Activated CD8-positive, alpha-beta memory T cell treated with anti-CD3 and anti-CD28 coated beads, Interleukin-2, amount 50 U/mL, for 1 hour (primary cell): Measurements from ENCODE around the gene SHROOM3.
"Not testable (repeated sequence)": the region's sequence is repeated elsewhere in the genome, so short reads cannot be mapped to it uniquely, and the experiment has no call there.

Experiments used
- DNase-seq: peaks from one replicate; pipeline ENCODE4 v3.0.0-alpha.2; 2020; ENCODE audit errors: extremely low read depth

The SHROOM3 gene

DNA sequence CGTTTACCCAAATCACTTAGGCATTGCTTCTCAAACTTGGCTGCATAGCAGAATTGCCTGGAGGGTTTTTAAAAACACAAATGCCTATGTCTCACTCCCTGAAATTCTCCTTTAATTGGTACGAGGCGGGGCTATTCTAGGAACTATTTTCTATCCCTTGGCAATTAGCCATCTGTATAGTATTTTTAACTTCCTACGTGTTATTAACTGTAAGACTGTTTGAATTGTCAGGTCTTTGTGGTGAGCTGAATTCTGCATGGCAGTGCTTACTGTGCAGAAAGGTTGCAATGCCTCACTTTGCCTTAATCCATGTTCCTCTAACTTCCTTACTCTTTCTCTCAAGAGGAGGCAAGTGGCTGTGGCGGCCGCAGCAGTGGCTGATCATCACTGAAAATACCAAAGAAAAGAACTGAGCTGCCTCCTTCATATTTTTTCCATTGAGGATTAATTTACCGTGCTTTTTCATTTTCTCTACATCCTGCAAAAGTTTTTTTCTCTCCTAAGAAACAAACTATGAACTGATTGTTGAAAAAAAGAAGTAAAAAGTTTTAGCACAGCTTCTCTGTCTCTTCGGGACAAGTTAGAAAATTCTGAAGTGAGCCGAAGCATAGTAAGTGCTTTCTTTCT lies at the start of gene SHROOM3:
TSS of gene SHROOM3 (plus strand) at position 329 of the 627 bp plus-strand sequence. CDS start 824 bp downstream, outside the sequence.
- no peak for DNase-seq

DNA sequence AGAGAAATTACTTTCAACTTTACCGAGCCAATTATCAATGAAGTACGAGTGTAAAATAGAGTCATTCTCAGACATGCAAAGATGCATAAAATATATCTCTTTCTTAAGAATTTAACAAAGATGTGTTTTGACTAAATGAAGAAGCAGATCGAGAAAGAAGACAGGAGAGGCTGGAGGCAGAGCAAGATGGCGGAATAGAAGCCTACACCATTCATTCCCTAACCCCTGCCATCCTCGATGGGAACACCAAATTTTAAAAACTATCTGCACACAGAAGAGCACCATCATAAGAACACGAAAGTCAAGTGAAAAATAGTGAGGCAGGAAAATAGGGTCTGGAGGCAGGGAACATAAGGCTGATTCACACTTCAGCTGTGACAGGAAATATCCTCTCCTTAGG lies 49.1 kb upstream of the SHROOM3 start:
- no peak for DNase-seq

DNA sequence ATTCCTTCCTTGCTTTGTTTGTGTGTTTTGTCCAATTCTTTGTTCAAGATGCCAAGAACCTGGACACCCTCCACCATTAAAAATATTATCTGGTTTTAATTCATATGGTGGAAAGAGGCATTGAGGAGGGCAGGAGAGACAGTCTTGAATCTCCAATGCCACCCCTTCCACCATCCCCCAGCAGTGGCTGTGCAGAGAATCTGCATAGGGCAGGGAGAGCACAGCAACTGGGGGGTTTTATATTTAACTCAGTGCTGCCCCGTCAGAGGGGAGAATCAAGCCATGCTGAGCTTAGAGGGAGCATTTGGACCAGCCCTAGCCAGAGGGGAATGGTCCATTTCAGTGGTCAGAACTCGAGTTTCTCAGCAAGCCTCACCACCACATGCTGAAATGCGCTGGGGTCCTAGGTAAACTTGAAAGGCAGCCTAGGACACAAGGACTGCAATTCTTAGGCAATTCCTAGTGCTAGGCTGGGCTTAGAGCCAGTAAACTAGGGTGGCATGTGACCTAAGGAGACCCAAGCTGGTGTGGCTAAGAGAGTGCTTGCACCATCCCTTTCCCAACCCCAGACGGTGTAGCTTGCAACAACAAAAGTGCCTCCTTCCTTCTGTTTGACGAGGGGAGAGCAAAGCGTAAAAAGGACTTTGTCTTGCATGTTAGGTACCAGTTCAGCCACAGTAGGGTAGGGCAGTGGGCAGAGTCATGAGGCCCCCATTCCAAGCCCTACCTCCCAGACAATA lies 48.3 kb upstream of the SHROOM3 start:
- DNase-seq = no peak

DNA sequence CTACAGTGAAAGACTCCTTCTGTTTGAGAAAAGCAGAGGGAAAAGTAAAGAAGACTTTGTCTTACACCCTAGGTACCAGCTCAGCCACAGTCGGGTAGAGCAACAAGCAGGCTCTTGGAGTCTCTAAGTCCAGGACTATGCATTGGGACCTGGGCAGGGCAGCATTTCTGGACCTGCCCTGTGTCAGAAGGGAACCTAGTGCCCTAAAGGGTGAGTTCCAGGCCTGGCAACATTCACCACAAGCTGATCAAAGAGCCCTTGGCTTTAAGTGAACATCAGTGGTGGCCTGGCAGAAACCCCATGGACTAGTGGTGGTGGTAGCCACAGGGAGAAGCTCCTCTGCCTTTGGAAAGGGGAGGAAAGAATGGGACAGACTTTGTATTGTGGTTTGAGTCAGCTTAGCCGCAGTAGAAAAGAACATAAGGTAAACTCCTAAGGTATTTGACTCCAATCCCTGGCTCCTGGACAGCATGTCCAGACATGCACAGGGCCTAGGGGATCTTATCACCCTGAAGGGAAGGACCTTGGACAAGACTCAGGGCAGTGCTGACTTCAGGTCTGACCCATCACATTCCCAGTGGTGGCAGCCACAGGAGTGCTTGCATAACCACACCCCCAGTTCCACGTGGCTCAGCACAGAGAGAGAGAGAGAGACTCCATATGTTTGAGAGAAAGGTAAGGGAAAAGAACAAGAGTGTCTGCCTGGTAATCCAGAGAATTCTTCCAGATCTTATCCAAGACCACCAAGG lies 46.7 kb upstream of the SHROOM3 start:
- no peak for DNase-seq

DNA sequence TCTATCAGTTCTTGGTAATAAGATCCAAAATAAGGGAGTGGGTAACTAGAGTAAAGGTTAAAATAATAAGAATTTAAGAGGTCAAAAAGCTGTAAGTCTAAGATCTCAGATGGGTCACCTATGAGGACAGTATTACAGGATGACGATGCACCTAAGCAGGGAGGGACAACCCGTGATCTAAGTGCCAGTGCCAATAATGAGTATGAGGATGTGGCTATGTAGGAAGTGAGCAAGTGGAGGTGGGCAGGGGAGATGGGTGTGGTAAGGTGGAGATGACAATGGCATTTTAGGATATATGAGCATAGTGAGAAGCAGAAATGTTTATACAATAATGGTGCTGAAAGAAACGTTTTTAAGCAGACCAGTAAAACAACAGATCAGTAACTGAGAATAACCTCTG lies 33.4 kb upstream of the SHROOM3 start:
- no peak for DNase-seq

DNA sequence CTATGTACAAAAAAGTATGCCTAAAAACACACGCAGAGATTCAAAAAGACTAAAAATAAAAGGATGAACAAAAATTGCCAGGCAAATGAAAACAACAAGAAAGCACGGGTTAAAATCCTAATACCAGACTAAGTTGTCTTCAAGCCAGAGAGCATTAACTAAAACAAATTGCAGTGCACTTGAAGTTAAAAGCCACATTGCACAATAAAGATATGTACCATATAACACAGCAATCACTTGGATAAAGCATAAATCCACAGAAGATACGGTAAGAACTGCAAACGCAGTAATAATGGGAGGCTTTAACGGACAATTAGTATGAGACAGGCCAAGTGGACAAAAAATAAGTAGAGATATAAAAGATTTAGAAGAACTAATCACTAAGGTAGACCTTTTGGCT lies 28.9 kb upstream of the SHROOM3 start:
- no peak for DNase-seq

DNA sequence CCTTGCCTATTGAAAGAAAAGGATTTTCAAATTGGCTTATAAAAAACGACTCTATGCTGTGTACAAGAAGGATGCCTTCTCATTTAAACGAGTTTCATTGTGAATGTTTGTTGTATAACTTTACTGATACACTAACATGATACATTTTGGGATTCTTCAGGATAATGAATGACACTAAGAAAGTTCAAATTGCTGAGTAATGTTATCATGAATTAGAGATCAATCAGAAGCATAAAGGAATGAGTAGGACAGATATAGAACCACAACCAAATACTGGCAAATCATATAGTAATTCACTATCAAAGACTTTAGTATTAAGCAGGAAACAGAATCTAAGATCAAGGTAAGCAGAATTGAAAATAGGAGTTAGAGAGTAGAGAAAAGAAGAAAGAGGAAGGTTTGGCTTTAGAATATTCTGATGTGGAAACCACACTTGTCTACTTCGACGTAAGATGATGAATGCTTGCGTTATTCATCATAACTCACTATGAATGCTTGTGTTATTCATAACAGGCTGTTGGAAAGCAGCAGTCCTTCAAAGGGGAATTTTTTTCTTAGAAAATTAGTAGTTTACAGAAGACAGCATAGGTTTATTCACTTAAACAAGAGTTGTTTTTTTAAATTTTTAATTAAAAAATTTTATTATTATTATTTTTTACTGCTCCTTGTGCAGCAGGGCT lies 27.4 kb upstream of the SHROOM3 start:
- no peak for DNase-seq

DNA sequence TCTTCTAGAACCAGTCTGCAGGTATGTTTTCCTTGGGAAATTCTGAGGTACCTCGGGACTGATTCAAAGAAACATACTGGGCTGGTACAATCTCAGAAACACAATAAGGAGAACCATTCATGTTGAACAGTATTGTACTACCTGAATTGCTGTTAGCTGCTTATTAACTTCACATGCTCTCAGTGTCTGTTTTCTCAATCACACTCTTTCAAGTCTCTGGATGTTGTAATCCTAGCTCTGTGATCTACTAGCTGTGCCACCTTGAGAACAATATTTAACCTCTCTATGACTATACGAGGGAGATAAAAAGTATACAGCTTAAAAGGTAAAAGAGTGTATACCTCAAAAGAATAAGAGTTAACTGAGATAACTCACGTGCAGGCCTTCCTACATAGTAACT lies 24.4 kb upstream of the SHROOM3 start:
- no peak for DNase-seq

DNA sequence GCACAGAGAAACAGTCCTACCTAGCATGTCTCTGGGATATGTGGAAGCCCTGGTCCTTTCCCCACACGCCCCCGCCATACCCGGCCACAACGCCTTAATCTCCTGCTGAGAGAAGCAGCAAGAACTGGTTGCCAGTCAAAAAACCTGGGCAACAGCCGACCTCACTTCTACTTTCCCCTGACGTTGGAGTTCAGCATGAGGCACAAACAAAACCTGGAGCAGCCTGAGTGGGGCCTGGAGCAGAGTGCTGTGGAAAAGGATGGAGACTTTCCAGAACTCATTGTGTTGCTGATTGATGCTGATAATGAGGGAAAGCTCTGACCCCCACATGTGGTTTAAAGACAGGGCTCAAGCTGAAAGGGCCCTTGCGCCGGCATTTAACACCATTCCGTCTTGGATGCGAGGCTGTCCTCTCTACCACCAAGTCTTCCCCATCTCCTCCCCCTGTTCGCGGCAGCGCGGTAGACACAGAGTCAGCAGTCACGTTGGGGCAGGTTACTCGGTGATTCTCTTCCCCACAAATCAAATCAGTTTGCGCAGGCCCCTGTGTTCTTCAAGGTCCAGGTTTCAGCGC lies 14.8 kb upstream of the SHROOM3 start:
- no peak for DNase-seq

DNA sequence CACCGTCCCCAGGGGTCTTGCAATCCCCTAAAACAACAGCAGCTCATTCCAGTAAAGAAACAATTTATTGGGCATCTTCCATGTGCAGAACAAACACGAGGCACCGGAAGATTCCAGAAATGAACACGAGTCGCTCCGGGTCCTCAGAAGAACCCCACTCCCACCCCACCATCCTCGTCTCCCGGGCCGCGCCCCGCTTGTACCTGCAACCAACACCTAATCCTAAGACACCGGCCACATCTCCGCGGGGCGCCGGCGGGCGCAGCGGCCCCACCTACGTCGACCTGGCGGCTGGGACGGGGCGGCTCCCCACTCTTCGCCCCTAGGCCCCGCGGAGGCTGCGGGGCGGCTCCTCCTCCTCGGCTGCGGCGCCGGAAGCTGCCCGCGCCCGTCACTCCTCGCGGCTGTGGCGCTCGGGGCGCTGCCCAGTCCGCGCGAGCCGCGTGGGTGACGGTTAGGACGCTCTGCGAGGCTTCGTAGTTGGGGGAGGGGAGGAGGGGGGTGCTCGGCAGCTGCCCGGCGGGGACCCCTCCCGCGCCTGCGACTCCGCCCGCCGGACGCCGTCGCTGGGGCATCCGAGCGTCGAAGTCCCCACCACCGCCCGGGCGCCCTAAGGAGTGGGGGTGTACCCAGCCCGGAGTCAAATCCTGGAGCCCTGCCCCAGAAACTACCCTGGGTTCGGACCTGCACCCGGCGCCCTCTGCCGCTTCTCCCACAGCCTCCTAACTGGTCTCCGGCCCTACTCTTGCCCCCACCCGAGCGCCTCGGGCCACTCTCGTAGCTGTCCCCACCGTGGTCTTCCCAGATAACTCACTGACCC lies 14.1 kb upstream of the SHROOM3 start, which contains the start of gene CCDC158:
TSS of gene CCDC158 (minus strand) at position 380 of the 820 bp plus-strand sequence. CDS start 17,934 bp downstream, outside the sequence.
- no peak for DNase-seq

DNA sequence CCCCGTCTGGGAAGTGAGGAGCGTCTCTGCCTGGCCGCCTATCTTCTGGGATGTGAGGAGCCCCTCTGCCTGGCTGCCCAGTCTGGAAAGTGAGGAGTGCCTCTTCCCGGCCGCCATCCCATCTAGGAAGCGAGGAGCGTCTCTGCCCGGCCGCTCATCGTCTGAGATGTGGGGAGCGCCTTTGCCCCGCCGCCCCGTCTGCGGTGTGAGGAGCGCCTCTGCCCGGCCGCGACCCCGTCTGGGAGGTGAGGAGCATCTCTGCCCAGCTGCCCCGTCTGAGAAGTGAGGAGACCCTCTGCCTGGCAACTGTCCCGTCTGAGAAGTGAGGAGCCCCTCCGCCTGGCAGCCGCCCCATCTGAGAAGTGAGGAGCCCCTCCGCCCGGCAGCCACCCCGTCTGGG lies 11.9 kb upstream of the SHROOM3 start:
- not testable (repeated sequence) for DNase-seq

DNA sequence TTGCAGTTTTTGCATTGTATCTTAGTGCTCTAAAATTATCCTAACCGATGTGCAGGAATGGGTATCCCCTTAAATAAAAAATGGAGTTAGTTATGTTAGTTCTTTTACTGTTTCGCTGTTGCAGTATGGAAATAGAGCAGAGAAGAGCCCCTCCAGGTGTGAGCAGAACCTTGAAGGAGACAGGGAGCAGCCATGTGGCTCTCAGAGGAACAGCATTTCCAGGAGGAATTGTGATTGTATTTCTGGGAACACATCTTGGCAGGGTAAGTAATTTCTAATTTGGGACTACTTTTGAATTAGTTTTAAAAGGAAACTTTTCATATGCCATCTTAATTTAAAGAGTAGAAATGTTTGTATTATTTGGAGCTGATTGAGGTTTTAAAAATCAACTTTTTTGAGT lies 8.8 kb upstream of the SHROOM3 start:
- no peak for DNase-seq

DNA sequence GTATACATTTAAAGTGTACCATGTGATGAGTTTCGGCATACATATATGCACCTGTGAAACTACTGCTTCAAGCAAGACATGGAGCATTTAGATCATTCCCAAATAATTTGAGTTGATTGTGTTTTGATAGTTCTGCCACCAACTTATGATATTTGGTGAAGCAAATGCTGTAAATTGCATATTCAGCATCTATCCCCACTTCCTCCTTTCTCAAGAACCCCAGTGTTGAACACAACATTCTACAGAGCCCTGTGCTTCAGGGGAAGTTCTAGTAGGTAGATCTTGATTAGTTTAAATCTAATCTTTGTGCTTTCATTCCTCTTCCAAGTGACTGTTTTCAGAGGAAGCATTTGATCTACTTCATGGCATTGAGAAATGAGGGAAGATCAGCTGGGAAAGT lies 5.4 kb upstream of the SHROOM3 start:
- DNase-seq = no peak

DNA sequence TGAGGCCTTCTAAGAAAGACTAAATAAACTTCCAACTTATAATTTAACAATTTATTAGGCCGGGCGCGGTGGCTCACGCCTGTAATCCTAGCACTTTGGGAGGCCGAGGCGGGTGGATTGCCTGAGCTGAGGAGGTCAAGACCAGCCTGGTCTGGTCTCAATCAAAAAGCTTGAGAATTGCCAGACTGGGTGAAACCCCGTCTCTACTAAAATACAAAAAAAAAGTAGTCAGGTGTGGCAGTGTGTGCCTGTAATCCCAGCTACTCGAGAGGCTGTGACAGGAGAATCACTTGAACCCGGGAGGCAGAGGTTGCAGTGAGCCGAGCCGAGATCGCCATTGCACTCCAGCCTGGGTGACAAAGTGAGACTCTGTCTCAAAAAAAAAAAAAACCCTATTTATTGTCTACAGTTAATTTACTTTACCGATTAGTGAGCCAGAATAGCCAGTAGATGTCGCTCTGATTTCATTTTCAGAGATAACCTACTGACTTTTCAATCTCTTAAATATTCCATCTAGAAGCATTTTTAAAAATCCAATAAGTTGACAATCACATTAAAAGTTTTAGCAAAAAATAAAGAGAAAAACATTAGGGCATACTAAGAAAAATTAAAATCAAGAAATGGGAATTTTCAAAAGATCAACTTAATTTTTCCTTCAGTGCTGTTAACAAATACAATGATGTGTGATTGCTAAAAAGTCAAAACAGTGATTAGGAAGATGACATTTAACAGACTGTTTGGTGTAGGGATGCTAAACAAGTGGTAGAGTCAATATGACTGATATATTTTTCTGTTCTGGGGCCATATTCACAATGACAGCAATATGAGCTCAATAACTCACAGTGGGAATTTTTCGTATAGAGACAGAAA lies 4.3 kb upstream of the SHROOM3 start:
- DNase-seq = no peak

DNA sequence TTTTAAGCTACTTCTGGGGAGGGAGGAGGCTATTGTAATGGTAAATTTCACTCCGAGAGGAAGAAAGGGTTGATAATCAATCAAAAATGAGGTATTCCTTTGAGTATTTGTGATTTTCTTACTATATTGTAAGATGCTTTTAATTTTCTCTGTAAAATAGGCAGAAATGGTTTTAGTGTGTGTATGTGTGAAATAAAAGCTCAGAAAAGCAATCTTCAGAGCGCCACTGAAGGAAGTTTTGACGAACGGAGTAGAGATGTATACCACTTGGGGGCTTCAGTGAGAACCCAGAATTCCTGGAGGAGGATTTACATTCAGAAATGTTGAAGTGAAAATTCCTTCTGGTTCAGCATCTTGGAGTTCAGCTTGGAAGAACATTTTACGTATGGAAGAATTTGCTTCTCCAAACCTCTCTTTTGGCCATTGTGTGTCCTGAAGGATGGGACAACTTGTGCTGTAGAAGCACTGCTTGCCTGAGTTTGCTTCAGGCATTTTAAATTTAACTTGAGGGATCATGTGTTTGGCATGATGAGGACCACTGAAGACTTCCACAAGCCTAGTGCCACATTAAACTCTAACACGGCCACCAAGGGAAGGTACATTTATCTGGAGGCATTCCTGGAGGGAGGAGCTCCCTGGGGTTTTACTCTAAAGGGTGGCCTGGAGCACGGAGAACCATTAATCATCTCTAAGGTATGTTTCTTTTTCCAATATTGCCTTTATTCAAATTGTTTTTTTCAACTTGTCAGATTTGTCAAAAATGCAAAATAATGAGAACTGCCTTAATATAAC lies 695 bp downstream of the SHROOM3 start:
- DNase-seq = no peak

DNA sequence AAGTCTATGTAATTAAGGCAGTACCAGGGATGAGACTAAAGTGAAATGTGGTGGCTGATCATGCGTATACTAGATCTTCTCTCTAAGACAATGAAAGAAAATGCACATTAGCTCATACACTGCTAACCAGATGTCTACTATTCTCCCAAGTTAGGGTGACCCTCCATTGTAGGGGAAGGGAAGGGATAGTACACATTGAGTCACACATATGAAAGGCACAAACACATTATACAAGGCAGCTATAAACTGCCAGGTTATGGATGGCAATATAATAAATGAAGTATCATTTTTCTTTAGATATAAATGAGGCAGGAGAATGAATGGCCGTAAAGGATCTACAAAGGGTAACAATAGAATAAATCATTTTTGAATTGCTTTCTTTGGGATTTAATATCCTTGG lies 4.5 kb downstream of the SHROOM3 start:
- no peak for DNase-seq

DNA sequence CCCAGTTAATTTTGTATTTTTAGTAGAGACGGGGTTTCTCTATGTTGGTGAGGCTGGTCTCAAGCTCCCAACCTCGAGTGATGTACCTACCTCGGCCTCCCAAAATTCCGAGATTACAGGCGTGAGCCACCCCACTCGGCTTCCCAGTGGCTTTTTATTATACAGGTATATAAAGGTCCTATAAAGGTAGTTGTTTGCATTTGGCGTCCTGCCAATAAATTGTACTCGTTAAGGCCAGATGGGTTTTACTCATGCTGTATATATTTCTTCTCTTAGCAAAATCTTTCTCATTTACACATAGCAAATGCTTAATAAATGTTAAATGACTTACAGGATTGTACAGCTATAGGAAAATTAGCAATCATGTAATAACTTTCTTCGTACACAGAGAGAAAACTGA lies 6.9 kb downstream of the SHROOM3 start:
- DNase-seq = no peak

DNA sequence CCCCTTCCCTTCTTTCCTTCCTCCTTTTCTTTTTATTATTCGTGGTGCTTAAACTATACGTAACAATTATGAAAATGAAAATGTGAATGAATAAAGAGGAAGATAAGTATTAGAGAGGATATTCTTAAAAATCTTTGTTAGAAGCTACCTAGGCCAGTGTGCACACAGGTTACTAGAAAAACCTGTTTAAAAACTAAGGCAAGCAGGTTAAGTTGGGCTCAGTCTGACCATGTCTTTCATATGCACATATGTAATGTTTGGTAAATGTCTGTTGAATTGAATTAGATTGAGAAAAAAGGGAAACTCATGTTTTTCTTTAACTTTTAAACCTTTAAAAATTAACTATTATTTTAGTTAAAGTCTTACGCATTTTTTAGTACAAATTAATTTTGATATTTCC lies 7.8 kb downstream of the SHROOM3 start:
- no peak for DNase-seq

DNA sequence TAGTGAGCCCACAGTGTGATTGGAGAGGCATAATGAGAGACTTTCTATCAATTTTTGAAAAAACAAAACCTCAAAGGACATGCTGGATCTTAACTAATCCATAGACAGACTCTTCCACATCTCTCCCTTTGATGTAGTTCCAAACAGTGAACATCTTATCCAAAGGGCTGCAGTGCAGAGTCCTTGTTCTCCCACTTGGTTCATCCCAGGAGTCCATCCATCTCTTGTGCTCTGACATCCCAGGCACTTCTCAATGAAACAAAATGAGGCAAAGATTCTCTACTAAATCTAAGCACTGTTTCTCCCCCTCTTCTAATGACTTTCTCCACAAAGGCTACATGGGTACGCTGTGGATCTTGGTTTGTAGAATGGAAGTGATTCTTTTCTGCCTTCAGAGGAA lies 8.3 kb downstream of the SHROOM3 start:
- DNase-seq = no peak
